ENCODE measurements around the gene TMEM181.
"Not testable (repeated sequence)": the region's sequence is repeated elsewhere in the genome, so short reads cannot be mapped to it uniquely, and the experiment has no call there.

The TMEM181 gene

DNA sequence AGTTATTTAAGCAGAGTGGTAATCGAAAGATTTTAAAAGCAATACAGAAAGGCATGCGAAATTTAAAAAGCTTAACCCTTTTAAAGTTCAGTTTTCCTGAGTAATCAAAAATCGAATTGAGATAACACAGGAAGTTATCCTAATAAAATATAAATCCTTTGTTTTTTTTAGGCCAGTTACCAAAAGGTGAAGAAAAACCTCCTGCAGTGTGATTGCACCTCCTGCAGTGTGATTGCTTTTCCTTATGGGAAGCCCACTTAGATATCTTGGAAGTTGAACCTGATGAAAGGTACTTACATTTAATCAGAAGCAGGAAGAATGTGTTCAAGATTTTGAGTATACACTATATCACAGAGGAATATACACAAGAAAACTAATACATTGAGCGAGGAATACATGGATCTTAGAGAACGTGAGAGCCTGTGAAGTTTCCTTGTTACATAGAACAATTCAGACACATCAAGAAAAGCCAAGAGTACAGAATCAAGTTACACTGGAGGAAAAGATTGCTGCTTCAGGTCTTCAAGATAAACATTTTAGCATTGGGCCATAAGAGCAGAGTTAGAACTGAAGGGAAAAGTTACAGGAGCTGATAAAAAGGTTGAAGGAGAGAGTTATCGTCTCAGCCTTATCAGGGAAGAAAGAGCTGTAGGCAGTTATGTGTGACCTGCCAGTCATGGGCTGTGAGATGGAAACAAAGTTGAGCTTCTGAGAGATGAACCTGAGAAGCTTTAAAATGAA is 7.7 kb upstream of the TMEM181 start:
- DNase-seq (ENCODE audit: insufficient read length, low spot score) (no peak), FAIRE-seq (no peak)
- no peak for TF ChIP-seq SPI1 (IDR thresholded peaks at IDR 0.05; ENCODE audit: low read depth, low read length)
- no peak for TF ChIP-seq POU2F2 (IDR thresholded peaks at IDR 0.05; ENCODE audit: low read depth, low read length)
- TF ChIP-seq TAF1 (IDR thresholded peaks at IDR 0.05; ENCODE audit: low read depth, low read length), result no peak
- no peak for TF ChIP-seq PAX5 (IDR thresholded peaks at IDR 0.05; ENCODE audit: insufficient read depth, low read length, severe bottlenecking)
- TF ChIP-seq POLR2A (IDR thresholded peaks at IDR 0.05; ENCODE audit: low read depth, low read length), result no peak
- TF ChIP-seq POLR2AphosphoS5 (IDR thresholded peaks at IDR 0.05; ENCODE audit: low read depth, low read length), result no peak

DNA sequence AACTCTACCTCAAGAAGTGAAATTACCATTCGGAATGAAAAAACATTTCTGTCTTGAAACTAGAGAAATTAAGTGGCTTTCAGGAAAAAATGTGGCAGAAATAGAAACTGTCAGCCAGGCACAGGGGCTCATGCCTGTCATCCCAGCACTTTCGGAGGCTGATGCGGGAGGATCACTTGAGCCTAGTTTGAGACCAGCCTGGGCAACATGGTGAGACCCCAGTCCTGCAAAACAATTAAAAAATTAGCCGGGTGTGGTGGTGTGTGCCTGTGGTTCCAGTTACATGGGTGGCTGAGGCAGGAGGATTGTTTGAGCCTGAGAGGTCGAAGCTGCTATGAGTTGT is 7.1 kb upstream of the TMEM181 start:
- DNase-seq (ENCODE audit: insufficient read length, low spot score) (no peak), FAIRE-seq (no peak)
- TF ChIP-seq POU2F2 (IDR thresholded peaks at IDR 0.05; ENCODE audit: low read depth, low read length) (no peak), PAX5 (IDR thresholded peaks at IDR 0.05; ENCODE audit: insufficient read depth, low read length, severe bottlenecking) (no peak), SPI1 (IDR thresholded peaks at IDR 0.05; ENCODE audit: low read depth, low read length) (no peak), POLR2AphosphoS5 (IDR thresholded peaks at IDR 0.05; ENCODE audit: low read depth, low read length) (no peak), POLR2A (IDR thresholded peaks at IDR 0.05; ENCODE audit: low read depth, low read length) (no peak), TAF1 (IDR thresholded peaks at IDR 0.05; ENCODE audit: low read depth, low read length) (no peak)

DNA sequence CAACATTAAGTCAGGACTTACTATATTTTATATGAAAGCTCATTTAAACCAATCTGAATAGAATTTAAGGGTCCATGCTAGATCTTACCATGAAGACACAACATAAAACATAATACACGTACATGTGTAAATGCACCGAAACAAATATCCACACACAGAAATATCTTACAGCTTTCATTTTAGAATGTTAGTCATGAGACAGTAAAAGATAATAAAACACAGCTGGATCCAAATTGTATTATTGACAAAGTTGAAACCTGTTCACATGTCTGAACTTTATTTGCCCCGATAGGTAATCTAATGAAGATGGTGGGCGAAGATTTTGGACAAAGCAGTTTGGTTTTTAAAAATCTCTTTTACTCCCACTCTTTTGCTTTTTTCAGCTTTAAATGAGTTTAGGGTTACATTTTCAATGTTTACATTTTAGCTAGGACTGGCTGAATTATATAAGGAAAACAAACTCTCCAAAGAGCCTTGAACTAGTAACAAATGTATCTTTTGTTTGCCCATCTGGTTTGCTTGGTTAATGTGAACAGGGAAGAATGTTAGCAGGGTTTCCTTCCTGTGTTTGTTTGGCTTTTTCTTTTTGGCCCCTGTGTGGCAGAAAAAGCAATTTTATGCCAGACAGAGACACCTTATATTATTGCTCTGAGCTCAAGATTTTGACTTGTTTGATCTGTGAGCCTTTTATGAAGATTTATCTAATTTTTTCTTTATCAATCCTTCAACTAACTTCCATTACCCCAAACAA is 5.1 kb upstream of the TMEM181 start:
- DNase-seq (ENCODE audit: insufficient read length, low spot score) (no peak), FAIRE-seq (no peak)
- TF ChIP-seq TAF1 (IDR thresholded peaks at IDR 0.05; ENCODE audit: low read depth, low read length) (no peak), PAX5 (IDR thresholded peaks at IDR 0.05; ENCODE audit: insufficient read depth, low read length, severe bottlenecking) (no peak), POLR2AphosphoS5 (IDR thresholded peaks at IDR 0.05; ENCODE audit: low read depth, low read length) (no peak), POU2F2 (IDR thresholded peaks at IDR 0.05; ENCODE audit: low read depth, low read length) (no peak), SPI1 (IDR thresholded peaks at IDR 0.05; ENCODE audit: low read depth, low read length) (no peak), POLR2A (IDR thresholded peaks at IDR 0.05; ENCODE audit: low read depth, low read length) (no peak)

DNA sequence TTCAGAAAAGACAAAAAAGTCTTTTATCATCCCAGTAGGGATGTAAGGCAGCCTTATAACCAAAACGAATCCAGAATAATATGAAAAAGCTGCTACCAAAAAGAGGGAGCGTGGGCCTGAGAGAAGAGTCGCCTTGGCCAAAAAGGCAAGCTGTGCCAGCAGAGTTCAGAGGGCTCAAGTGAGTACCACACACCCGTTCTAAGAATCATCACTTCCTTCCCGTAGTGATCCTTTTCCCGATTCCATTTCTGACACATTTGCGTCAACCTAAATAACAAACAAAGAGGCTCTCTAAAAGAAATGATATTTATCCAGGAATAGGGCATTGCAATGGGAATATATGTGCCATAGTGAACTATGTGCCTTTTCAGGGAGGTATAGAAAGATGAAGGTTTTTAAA is 3.8 kb upstream of the TMEM181 start:
- DNase-seq (ENCODE audit: insufficient read length, low spot score) (no peak), FAIRE-seq (no peak)
- TF ChIP-seq POLR2A (IDR thresholded peaks at IDR 0.05; ENCODE audit: low read depth, low read length) (no peak), PAX5 (IDR thresholded peaks at IDR 0.05; ENCODE audit: insufficient read depth, low read length, severe bottlenecking) (no peak), POU2F2 (IDR thresholded peaks at IDR 0.05; ENCODE audit: low read depth, low read length) (no peak), POLR2AphosphoS5 (IDR thresholded peaks at IDR 0.05; ENCODE audit: low read depth, low read length) (no peak), SPI1 (IDR thresholded peaks at IDR 0.05; ENCODE audit: low read depth, low read length) (no peak), TAF1 (IDR thresholded peaks at IDR 0.05; ENCODE audit: low read depth, low read length) (no peak)

- DNase-seq (ENCODE audit: insufficient read length, low spot score); FAIRE-seq: not testable (repeated sequence)
These were observed 2.8 kb upstream of the TMEM181 start for GRCh38 chr6:158557110-158557509.

- TF ChIP-seq PAX5 (IDR thresholded peaks at IDR 0.05; ENCODE audit: insufficient read depth, low read length, severe bottlenecking) (no peak), POLR2AphosphoS5 (IDR thresholded peaks at IDR 0.05; ENCODE audit: low read depth, low read length) (no peak), TAF1 (IDR thresholded peaks at IDR 0.05; ENCODE audit: low read depth, low read length) (no peak), POU2F2 (IDR thresholded peaks at IDR 0.05; ENCODE audit: low read depth, low read length) (no peak), SPI1 (IDR thresholded peaks at IDR 0.05; ENCODE audit: low read depth, low read length) (no peak), POLR2A (IDR thresholded peaks at IDR 0.05; ENCODE audit: low read depth, low read length) (no peak)
- DNase-seq (ENCODE audit: insufficient read length, low spot score) (no peak), FAIRE-seq (no peak)
These were observed 2.0 kb upstream of the TMEM181 start for GRCh38 chr6:158557927-158558326.

DNA sequence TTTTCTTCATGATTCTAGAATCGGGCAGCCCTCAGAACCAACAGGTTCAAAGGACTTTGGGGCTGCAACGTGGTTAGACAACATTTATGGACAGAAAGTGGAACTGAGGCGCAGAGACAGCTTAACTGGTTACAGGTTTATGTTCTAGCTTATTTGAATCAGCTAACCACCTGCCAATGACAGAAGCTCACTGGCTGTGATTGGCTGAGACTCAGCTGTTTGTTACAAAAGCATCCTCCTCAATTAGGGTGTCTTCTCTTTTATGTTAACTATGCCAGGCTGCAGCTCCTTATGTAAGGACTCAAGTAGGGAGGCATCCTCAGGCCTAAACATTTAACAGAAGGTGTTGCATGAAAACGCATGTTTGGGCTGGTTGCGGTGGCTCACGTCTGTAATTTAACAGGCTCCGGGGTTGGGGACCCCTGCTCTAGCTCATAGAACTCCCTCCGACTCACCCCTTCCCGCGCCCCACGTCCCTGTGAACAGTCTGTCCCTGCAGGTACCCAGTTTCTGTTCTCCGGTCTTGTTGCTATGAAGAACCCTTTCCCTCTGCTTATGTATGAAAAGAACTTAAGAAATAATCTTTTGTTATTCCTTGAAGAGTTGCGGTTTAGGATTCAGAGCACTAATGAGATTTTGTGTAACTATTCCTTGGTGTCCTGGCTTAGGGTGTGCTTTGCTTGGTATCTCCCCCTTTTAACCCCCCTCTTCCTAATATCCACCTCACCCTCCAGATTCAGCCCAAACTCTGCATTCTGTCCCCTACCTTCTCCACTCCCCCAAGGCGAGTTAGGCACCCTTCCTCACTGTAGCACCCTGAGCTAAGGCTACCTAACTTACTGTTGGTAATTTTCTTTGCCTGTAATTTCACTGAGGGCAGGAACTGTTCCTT is 1.2 kb upstream of the TMEM181 start:
- DNase-seq (ENCODE audit: insufficient read length, low spot score) (no peak), FAIRE-seq (no peak)
- TF ChIP-seq POU2F2 (IDR thresholded peaks at IDR 0.05; ENCODE audit: low read depth, low read length) (no peak), POLR2A (IDR thresholded peaks at IDR 0.05; ENCODE audit: low read depth, low read length) (no peak), TAF1 (IDR thresholded peaks at IDR 0.05; ENCODE audit: low read depth, low read length) (no peak), PAX5 (IDR thresholded peaks at IDR 0.05; ENCODE audit: insufficient read depth, low read length, severe bottlenecking) (no peak)

DNA sequence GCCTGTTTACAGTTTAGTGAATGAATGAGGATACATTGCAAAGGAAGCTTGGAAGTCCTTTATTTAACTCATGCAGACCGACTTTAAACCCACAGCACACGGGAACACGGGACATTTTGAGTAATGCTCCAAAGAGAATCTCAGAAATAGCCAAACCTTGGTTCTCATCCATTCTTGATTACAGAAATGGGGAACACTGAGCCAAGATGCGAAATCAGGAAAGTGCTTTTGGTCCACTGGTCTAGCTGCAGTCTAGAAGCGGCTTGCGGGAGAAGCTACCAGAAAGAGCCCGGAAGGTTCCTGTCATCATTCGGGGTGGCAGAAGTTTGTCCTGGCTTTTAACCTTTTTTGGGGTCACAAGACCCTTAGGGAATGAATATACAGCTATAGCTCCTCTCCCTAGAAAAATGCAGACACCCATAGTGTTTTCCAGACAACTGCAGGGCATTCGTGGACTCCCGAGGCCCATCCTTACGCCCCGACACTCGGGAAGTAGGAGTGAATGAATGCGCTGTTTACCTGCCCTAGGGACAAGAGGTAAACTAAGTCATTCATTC is 475 bp upstream of the TMEM181 start:
- FAIRE-seq (no peak), DNase-seq (ENCODE audit: insufficient read length, low spot score) (no peak)
- TF ChIP-seq TAF1 (IDR thresholded peaks at IDR 0.05; ENCODE audit: low read depth, low read length), result no peak
- TF ChIP-seq POLR2AphosphoS5 (IDR thresholded peaks at IDR 0.05; ENCODE audit: low read depth, low read length), result no peak
- no peak for TF ChIP-seq PAX5 (IDR thresholded peaks at IDR 0.05; ENCODE audit: insufficient read depth, low read length, severe bottlenecking)
- no peak for TF ChIP-seq POLR2A (IDR thresholded peaks at IDR 0.05; ENCODE audit: low read depth, low read length)
- no peak for TF ChIP-seq POU2F2 (IDR thresholded peaks at IDR 0.05; ENCODE audit: low read depth, low read length)
- no peak for TF ChIP-seq SPI1 (IDR thresholded peaks at IDR 0.05; ENCODE audit: low read depth, low read length)

GRCh38 chr6:158560836-158561320 is 987 bp downstream of the TMEM181 start:
- TF ChIP-seq POLR2AphosphoS5 (IDR thresholded peaks at IDR 0.05; ENCODE audit: low read depth, low read length), result no peak
- FAIRE-seq, result no peak
- no peak for DNase-seq (ENCODE audit: insufficient read length, low spot score)
